WTC11 (cell line): ENCODE data around the gene MUC2. TPM values are rescaled to one million over a fixed set of nuclear protein-coding genes. Genes with fewer than 3 reads are reported as not detected.

Experiments
- ATAC-seq: fragments of 200-7000 bp; cut with Tn5 transposase; 2 replicates; pipeline ENCODE4 v1.10.0; 2021; ENCODE audit warnings: mild to moderate bottlenecking, moderate library complexity
- CTCF ChIA-PET: fragments of 300-600 bp; sonication (Branson Sonifier 250); formaldehyde crosslinking; loops from one replicate; lab custom pipeline; 2021; ENCODE audit warnings: antibody characterized with exemption; lab: Charles Lee
- POLR2A ChIA-PET: fragments of 350-600 bp; sonication (Branson Sonifier 250); formaldehyde crosslinking; loops from one replicate; lab custom pipeline; 2021; ENCODE audit warnings: antibody characterized with exemption; lab: Charles Lee
- DNase-seq: peaks from one replicate; pipeline ENCODE4 v3.0.0; 2021; ENCODE audit warnings: low spot score
- H3K27ac Mint-ChIP-seq: 2 replicates; pipeline ENCODE4 v1.8.0; 2021; ENCODE audit warnings: mixed read lengths
- H3K27me3 Mint-ChIP-seq: 2 replicates; pipeline ENCODE4 v1.8.0; 2021; ENCODE audit warnings: low read depth, mild to moderate bottlenecking, moderate library complexity, mixed read lengths
- H3K36me3 Mint-ChIP-seq: 2 replicates; pipeline ENCODE4 v1.8.0; 2021; ENCODE audit warnings: mixed read lengths
- H3K4me1 Mint-ChIP-seq: 2 replicates; pipeline ENCODE4 v1.8.0; 2022; ENCODE audit warnings: mixed read lengths
- H3K4me3 Mint-ChIP-seq: 2 replicates; pipeline ENCODE4 v1.8.0; 2021; ENCODE audit warnings: mild to moderate bottlenecking, moderate library complexity, mixed read lengths
- H3K9me3 Mint-ChIP-seq: 2 replicates; pipeline ENCODE4 v1.8.0; 2021; ENCODE audit warnings: mixed read lengths
- AFF4 ChIP-seq: sonication (generic); formaldehyde crosslinking; IDR thresholded peaks from 2 replicates; pipeline ENCODE4 v1.8.1; 2023; ENCODE audit warnings: mild to moderate bottlenecking, missing genetic modification reagents, borderline replicate concordance
- ATF1 ChIP-seq: sonication (generic); formaldehyde crosslinking; IDR thresholded peaks from 2 replicates; pipeline ENCODE4 v1.8.1; 2023; ENCODE audit warnings: mild to moderate bottlenecking, moderate library complexity, missing genetic modification reagents
- ATF2 ChIP-seq: sonication (generic); formaldehyde crosslinking; IDR thresholded peaks from 2 replicates; pipeline ENCODE4 v1.8.1; 2022; ENCODE audit warnings: low read depth, missing genetic modification reagents, borderline replicate concordance
- E2F1 ChIP-seq: sonication (generic); formaldehyde crosslinking; IDR thresholded peaks from 2 replicates; pipeline ENCODE4 v1.8.0; 2022; ENCODE audit warnings: mild to moderate bottlenecking, missing genetic modification reagents
- ELF4 ChIP-seq: sonication (generic); formaldehyde crosslinking; IDR thresholded peaks from 2 replicates; pipeline ENCODE4 v1.8.1; 2022; ENCODE audit warnings: low read depth, mild to moderate bottlenecking, moderate library complexity, missing genetic modification reagents
- EMX1 ChIP-seq: fragments of 250-450 bp; sonication (Bioruptor Pico); IDR thresholded peaks from 2 replicates; pipeline ENCODE4 v1.8.0; 2021; ENCODE audit warnings: mild to moderate bottlenecking
- ERG ChIP-seq: fragments of 250-450 bp; sonication (Bioruptor Pico); IDR thresholded peaks from 2 replicates; pipeline ENCODE4 v1.8.0; 2021; ENCODE audit warnings: mild to moderate bottlenecking
- FOXJ3 ChIP-seq: sonication (generic); formaldehyde crosslinking; IDR thresholded peaks from 2 replicates; pipeline ENCODE4 v1.9.0; 2021; ENCODE audit warnings: missing genetic modification reagents, mild to moderate bottlenecking, borderline replicate concordance
- FOXK1 ChIP-seq: sonication (generic); formaldehyde crosslinking; IDR thresholded peaks from 2 replicates; pipeline ENCODE4 v1.8.0; 2022; ENCODE audit warnings: mild to moderate bottlenecking, moderate library complexity, missing genetic modification reagents
- GRHL2 ChIP-seq: fragments of 250-450 bp; sonication (Bioruptor Pico); IDR thresholded peaks from 2 replicates; pipeline ENCODE4 v1.8.0; 2022; ENCODE audit warnings: mild to moderate bottlenecking, moderate library complexity; ENCODE audit not compliant: insufficient replicate concordance, severe bottlenecking
- GTF2I ChIP-seq: fragments of 250-450 bp; sonication (Bioruptor Pico); conservative IDR thresholded peaks from 2 replicates; pipeline ENCODE4 v1.4.0; 2021; ENCODE audit warnings: mild to moderate bottlenecking
- NFE2L1 ChIP-seq: sonication (generic); formaldehyde crosslinking; IDR thresholded peaks from 2 replicates; pipeline ENCODE4 v1.8.1; 2023; ENCODE audit warnings: missing genetic modification reagents
- USF1 ChIP-seq: sonication (generic); formaldehyde crosslinking; IDR thresholded peaks from 2 replicates; pipeline ENCODE4 v1.8.0; 2022; ENCODE audit warnings: mild to moderate bottlenecking, missing genetic modification reagents
- ZNF232 ChIP-seq: sonication (generic); formaldehyde crosslinking; IDR thresholded peaks from 2 replicates; pipeline ENCODE4 v1.8.0; 2022; ENCODE audit warnings: mild to moderate bottlenecking, missing genetic modification reagents
- ZNF317 ChIP-seq: sonication (generic); formaldehyde crosslinking; IDR thresholded peaks from 2 replicates; pipeline ENCODE4 v1.8.1; 2023; ENCODE audit warnings: low read depth, mild to moderate bottlenecking, moderate library complexity, missing genetic modification reagents, borderline replicate concordance
- ZNF396 ChIP-seq: fragments of 250-450 bp; sonication (Bioruptor Pico); IDR thresholded peaks from 2 replicates; pipeline ENCODE4 v1.8.0; 2021; ENCODE audit warnings: mild to moderate bottlenecking, moderate library complexity, borderline replicate concordance
- ZNF671 ChIP-seq: fragments of 250-450 bp; sonication (Bioruptor Pico); IDR thresholded peaks from 2 replicates; pipeline ENCODE4 v1.8.0; 2021; ENCODE audit warnings: mild to moderate bottlenecking
- ZSCAN18 ChIP-seq: fragments of 250-450 bp; sonication (Bioruptor Pico); IDR thresholded peaks from 2 replicates; pipeline ENCODE4 v2.1.2; 2022; ENCODE audit warnings: mild to moderate bottlenecking, moderate library complexity
- total RNA-seq: library from RNA; stranded (reverse); gene quantifications from 3 replicates; pipeline ENCODE4 v1.2.3, GENCODE V29; 2021

The MUC2 gene
- total RNA-seq, 1 experiment from 2014 or later: 0.22 TPM

GRCh38 chr11:1090600-1091331 is 16.1 kb downstream of the MUC2 start (continued):
- no peak for TF ChIP-seq AFF4 (CRISPR knock-in tag)

GRCh38 chr11:1091332-1092083 is 16.8 kb downstream of the MUC2 start:
- no peak overlapping the region for H3K4me3 Mint-ChIP-seq
- peaks cover 25% of the 10 kb centered on the region for H3K9me3 Mint-ChIP-seq
- H3K36me3 Mint-ChIP-seq: peaks cover 13% of the 10 kb centered on the region
- peaks cover 3% of the 10 kb centered on the region for H3K27me3 Mint-ChIP-seq
- H3K4me1 Mint-ChIP-seq: no peaks in the 10 kb centered on the region
- no peak for TF ChIP-seq EMX1
- TF ChIP-seq, all 79 proteins: peak for 0
- ATAC-seq (no peak), DNase-seq (no peak)
- CTCF ChIA-PET: no interaction called here
- no peak overlapping the region for H3K27ac Mint-ChIP-seq
- POLR2A ChIA-PET: no interaction called here

GRCh38 chr11:1092145-1092670 is 17.5 kb downstream of the MUC2 start:
- no peak for DNase-seq
- H3K4me3 Mint-ChIP-seq: no peak overlapping the region
- H3K4me1 Mint-ChIP-seq: no peaks in the 10 kb centered on the region
- no peak overlapping the region for H3K27ac Mint-ChIP-seq
- ATAC-seq: no peak
- H3K9me3 Mint-ChIP-seq: peaks cover 25% of the 10 kb centered on the region
- H3K27me3 Mint-ChIP-seq: peaks cover 3% of the 10 kb centered on the region; the same call in 1 of the 2 replicates
- peaks cover 13% of the 10 kb centered on the region for H3K36me3 Mint-ChIP-seq
- POLR2A ChIA-PET: no interaction called here
- CTCF ChIA-PET: interaction anchor here (1.3 kb wide), 1 partner anchor 12 kb away, joined by 4 read pairs; no protein-coding TSS in a partner anchor
- no peak for TF ChIP-seq GRHL2 (CRISPR knock-in tag)
- no peak for TF ChIP-seq USF1 (CRISPR knock-in tag)
- TF ChIP-seq ATF2 (CRISPR knock-in tag): no peak
- no peak for TF ChIP-seq ZNF232 (CRISPR knock-in tag)
- TF ChIP-seq FOXJ3 (CRISPR knock-in tag): no peak
- no peak for TF ChIP-seq NFE2L1 (CRISPR knock-in tag)
- no peak for TF ChIP-seq GTF2I (CRISPR knock-in tag)
- TF ChIP-seq ELF4: no peak
- TF ChIP-seq EMX1: no peak
- TF ChIP-seq ERG (CRISPR knock-in tag): no peak
- TF ChIP-seq ZNF671 (CRISPR knock-in tag): no peak
- TF ChIP-seq ATF1 (CRISPR knock-in tag): no peak
- TF ChIP-seq ZSCAN18 (CRISPR knock-in tag): no peak
- TF ChIP-seq ZNF317 (CRISPR knock-in tag): no peak
- TF ChIP-seq FOXK1 (CRISPR knock-in tag): no peak
- no peak for TF ChIP-seq ZNF396
- TF ChIP-seq E2F1 (CRISPR knock-in tag): no peak
